C4-2B (cell line): ENCODE measurements around the gene PLXND1.

ENCODE experiments used
- CTCF ChIP-seq: fragments of 450-650 bp; conservative IDR thresholded peaks from 2 replicates; pipeline ENCODE4 v1.5.1; 2017; ENCODE audit warnings: mild to moderate bottlenecking
- ZFX ChIP-seq: fragments of 450-650 bp; IDR thresholded peaks from 2 replicates; pipeline ENCODE4 v1.6.1; 2017

GRCh38 chr3:129530251-129530791, 76.2 kb downstream of the PLXND1 start:
- TF ChIP-seq CTCF (no peak), ZFX (no peak)
